ENCODE results near the gene SNRPA. TPM values are rescaled to one million over a fixed set of nuclear protein-coding genes. Genes with fewer than 3 reads are reported as not detected.

The SNRPA gene
- total and polyA plus RNA-seq, 12 donors: 18.5 to 176 (median 62.9) TPM

DNA sequence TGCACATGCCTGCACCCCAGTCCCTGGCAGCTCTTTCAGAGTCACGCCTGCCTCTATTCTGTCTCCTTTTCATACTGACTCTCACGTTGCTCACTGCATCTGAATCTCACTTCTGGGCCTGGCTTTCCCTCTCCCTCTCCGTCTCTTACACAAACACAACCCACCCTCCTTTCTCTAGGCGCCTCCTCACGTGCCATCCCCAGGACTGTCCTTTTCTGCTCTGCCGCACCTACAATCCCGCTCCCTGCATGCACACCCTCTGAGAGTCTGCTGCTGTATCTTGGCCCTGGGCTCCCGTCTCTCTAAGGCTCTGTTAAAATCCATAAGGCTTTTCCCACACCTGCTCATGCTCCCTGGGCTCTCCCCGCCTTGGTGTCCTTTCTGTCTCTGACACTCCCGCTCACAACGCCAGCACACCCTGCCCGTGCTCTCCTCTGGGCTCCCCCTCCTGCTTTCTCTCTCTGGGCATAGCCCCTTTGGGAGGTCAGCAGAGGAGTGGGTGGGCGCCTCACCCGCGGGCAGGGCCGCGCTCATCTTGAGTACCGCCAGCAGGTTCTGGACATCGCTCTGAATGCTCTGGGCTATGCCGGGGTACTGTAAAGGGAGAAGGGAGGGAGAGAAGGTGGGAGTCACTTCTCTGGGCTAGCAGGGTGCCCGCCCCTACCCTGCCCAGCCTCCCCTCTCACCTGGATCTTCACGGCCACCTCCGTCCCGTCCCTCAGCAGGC is 47.8 kb upstream of the SNRPA start:
- WGBS, 4 donors: 89 to 93% (median 90%) methylated on average over 22 to 24 of the region's 24 CpGs
- H3K27ac ChIP-seq: no peak overlapping the region
- no peak for DNase-seq
- H3K4me1 ChIP-seq (replicated peaks in 1 of 2): no peaks in the 10 kb centered on the region
- TF ChIP-seq, protein P1, sequence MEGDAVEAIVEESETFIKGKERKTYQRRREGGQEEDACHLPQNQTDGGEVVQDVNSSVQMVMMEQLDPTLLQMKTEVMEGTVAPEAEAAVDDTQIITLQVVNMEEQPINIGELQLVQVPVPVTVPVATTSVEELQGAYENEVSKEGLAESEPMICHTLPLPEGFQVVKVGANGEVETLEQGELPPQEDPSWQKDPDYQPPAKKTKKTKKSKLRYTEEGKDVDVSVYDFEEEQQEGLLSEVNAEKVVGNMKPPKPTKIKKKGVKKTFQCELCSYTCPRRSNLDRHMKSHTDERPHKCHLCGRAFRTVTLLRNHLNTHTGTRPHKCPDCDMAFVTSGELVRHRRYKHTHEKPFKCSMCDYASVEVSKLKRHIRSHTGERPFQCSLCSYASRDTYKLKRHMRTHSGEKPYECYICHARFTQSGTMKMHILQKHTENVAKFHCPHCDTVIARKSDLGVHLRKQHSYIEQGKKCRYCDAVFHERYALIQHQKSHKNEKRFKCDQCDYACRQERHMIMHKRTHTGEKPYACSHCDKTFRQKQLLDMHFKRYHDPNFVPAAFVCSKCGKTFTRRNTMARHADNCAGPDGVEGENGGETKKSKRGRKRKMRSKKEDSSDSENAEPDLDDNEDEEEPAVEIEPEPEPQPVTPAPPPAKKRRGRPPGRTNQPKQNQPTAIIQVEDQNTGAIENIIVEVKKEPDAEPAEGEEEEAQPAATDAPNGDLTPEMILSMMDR (IDR thresholded peaks at IDR 0.05): no peak
- no peak for TF ChIP-seq POLR2A (IDR thresholded peaks at IDR 0.05)
- no peaks in the 10 kb centered on the region for H3K9me3 ChIP-seq (replicated peaks in 1 of 3)
- no peaks in the 10 kb centered on the region for H3K27me3 ChIP-seq
- intact Hi-C loops (cut with DNase I): no loop called here
- H3K36me3 ChIP-seq (replicated peaks in 1 of 2): peaks cover 0 to 69% of the 10 kb centered on the region in 2 donors
- H3K4me3 ChIP-seq: no peak overlapping the region

DNA sequence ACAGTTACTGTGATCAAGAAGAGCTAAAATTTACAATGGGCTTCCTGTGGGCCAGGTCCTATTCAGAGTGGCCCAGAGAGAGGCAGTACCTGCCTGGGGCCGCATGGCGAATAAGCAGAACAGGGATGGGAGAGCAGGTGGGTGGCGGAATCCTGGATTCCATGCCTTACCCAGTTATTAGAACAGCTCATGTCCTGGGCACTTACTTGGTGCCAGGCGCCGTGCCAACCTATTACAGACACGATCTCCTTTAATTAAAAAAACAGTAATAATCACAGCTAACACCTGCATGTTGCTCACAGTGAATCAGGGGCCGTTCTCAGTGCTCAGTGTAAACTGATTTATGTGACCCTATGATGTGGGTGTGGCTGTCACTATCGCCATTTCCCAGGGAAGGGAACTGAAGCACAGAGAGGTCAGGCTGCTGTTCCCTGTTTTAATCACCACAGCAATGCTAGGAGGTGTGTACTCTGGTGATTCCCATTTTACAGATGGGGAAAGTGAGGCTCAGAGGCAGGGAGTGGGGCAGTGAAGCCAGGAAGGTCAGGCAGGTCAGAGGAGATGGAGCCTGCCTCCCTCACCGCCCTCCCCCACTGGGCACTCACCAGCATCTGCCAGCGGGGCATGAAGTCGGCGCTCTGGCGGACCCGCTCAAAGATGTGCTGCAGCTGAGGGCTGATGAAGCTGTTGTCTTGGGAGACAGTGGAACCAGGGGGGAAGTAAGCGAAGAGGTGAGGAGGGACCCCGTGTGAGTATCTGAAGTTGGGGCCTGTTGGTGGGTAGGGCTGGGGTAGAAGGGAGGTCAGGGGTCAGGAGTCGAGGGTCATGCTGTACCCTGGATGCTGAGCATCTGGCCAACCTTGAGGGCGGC is 46.3 kb upstream of the SNRPA start:
- Histone ChIP-seq H3K27ac (peak overlapping the region in 1 of 5 donors; percentile 22), H3K4me3 (no peak overlapping the region), H3K27me3 (no peaks in the 10 kb centered on the region), H3K9me3 (replicated peaks in 1 of 3) (no peaks in the 10 kb centered on the region), H3K36me3 (replicated peaks in 1 of 2) (peaks cover 0 to 80% of the 10 kb centered on the region in 2 donors), H3K4me1 (replicated peaks in 1 of 2) (no peaks in the 10 kb centered on the region)
- no peak for DNase-seq
- TF ChIP-seq, protein P1 (IDR thresholded peaks at IDR 0.05): no peak
- no peak for TF ChIP-seq POLR2A (IDR thresholded peaks at IDR 0.05)
- 90 to 93% (median 91%) methylated on average over 16 to 18 of the region's 18 CpGs for WGBS, 4 donors
- intact Hi-C loops (cut with DNase I): no loop called here

DNA sequence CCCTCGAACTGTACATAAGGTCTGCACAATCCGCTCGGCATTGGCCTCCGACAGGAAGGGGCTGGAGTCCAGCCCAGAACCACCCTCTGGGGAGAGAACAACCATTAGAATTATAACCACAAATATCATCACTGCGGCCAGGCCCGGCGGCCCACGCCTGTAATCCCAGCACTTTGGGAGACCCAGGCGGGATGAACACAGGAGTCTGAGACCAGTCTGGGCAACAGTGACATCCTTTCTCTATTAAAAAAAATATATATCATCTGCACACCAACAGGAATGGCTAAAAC is 45.7 kb upstream of the SNRPA start:
- no peaks in the 10 kb centered on the region for H3K9me3 ChIP-seq (replicated peaks in 1 of 3)
- intact Hi-C loops (cut with DNase I): no loop called here
- 78 to 95% (median 89%) methylated on average over 6 to 9 of the region's 9 CpGs for WGBS, 4 donors
- DNase-seq: no peak
- no peaks in the 10 kb centered on the region for H3K27me3 ChIP-seq
- peaks cover 0 to 84% of the 10 kb centered on the region in 2 donors for H3K36me3 ChIP-seq (replicated peaks in 1 of 2)
- H3K4me1 ChIP-seq (replicated peaks in 1 of 2): no peaks in the 10 kb centered on the region
- H3K4me3 ChIP-seq: no peak overlapping the region
- TF ChIP-seq, protein P1 (IDR thresholded peaks at IDR 0.05): no peak
- no peak for TF ChIP-seq POLR2A (IDR thresholded peaks at IDR 0.05)
- H3K27ac ChIP-seq: no peak overlapping the region

DNA sequence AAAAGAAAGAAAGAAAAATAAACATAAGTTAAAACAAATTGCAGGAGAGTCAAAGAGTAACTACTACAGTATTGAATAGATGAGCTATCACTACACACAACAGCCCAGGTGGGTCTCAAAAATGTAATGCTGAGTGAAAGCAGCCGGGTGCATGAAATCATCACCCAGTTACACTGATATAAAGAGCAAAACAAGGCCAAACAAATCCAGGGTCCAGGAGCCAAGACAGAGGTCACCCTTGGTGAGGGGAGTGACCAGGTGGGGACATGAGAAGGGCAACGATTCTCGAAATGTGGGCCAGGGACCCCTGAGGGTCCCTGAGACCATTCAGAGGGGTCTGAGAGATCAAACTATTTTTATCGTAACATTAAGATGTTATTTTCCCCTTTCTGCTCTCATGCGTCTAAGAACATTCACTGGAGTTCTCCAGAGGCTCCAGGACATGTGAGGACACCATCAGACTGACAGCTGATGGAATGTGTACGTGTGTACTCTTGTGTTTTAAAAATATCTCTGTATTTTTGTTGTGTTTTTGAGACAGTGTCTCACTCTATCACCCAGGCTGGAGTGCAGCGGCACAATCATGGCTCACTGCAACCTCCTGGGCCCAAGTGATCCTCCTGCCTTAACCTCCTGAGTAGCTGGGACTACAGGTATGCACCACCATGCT is 44.9 kb upstream of the SNRPA start:
- H3K4me1 ChIP-seq (replicated peaks in 1 of 2): no peaks in the 10 kb centered on the region
- H3K36me3 ChIP-seq (replicated peaks in 1 of 2): peaks cover 0 to 90% of the 10 kb centered on the region in 2 donors
- no peaks in the 10 kb centered on the region for H3K27me3 ChIP-seq
- intact Hi-C loops (cut with DNase I): no loop called here
- no peak overlapping the region for H3K27ac ChIP-seq
- H3K4me3 ChIP-seq: no peak overlapping the region
- DNase-seq: no peak
- H3K9me3 ChIP-seq (replicated peaks in 1 of 3): no peaks in the 10 kb centered on the region
- no peak for TF ChIP-seq POLR2A (IDR thresholded peaks at IDR 0.05)
- TF ChIP-seq, protein P1 (IDR thresholded peaks at IDR 0.05): no peak
- WGBS, 4 donors: 86 to 93% (median 89%) methylated on average over 7 of the region's 7 CpGs

Measured in adrenal gland (tissue), 12 donors.